CD4-positive, alpha-beta T cell (primary cell): ENCODE measurements around the gene EIF5A. TPM values are rescaled to one million over a fixed set of nuclear protein-coding genes. Genes with fewer than 3 reads are reported as not detected.

Experiments
- ATAC-seq: fragments of 200-7000 bp; cut with Tn5 transposase; one replicate; pipeline ENCODE4 v1.10.0; 2022; ENCODE audit warnings: mild to moderate bottlenecking; ENCODE audit not compliant: poor library complexity
- CTCF ChIA-PET: fragments of 350-600 bp; sonication (Branson Sonifier 250); formaldehyde crosslinking; loops from one replicate; lab custom pipeline; 2021; ENCODE audit warnings: antibody characterized with exemption, inconsistent platforms; lab: Charles Lee
- POLR2A ChIA-PET: fragments of 350-600 bp; sonication (Branson Sonifier 250); formaldehyde crosslinking; loops from one replicate; lab custom pipeline; 2021; ENCODE audit warnings: antibody characterized with exemption, inconsistent platforms; lab: Charles Lee
- DNase-seq, 14 experiments: peaks; one replicate each; pipeline ENCODE4 v3.0.0-alpha.2; 2013 to 2020; ENCODE audit warnings: mixed read lengths in 2 of 14
- H3K27ac ChIP-seq, 2 donors: one replicate each; pipeline versions ENCODE4 v1.5.1 to v1.7.0; 2013; ENCODE audit warnings: low read length in 2 of 2, low read depth in 1 of 2, mild to moderate bottlenecking in 1 of 2
- H3K27me3 ChIP-seq, 2 experiments: 1 replicate in 1 of 2; 2 replicates in 1 of 2; pipeline versions ENCODE4 v1.6.1 to v1.7.0; 2013; ENCODE audit warnings: low read length in 2 of 2, control low read depth in 1 of 2, mild to moderate bottlenecking in 1 of 2, moderate library complexity in 1 of 2; ENCODE audit not compliant: insufficient read depth in 2 of 2, control insufficient read depth in 1 of 2
- H3K36me3 ChIP-seq: one replicate; pipeline ENCODE4 v1.6.1; 2013; ENCODE audit warnings: low read length, control low read depth; ENCODE audit not compliant: insufficient read depth
- H3K4me1 ChIP-seq: one replicate; pipeline ENCODE4 v1.6.1; 2013; ENCODE audit warnings: low read length, control low read depth; ENCODE audit not compliant: insufficient read depth
- H3K4me3 ChIP-seq: one replicate; pipeline ENCODE4 v1.5.1; 2013; ENCODE audit warnings: mild to moderate bottlenecking, low read length, moderate library complexity
- H3K9me3 ChIP-seq, 2 experiments: 1 replicate in 1 of 2; 2 replicates in 1 of 2; pipeline versions ENCODE4 v1.6.1 to v1.7.0; 2013; ENCODE audit warnings: low read length in 2 of 2, mild to moderate bottlenecking in 2 of 2, control low read depth in 1 of 2, moderate library complexity in 1 of 2; ENCODE audit not compliant: control insufficient read depth in 1 of 2, insufficient read depth in 1 of 2
- H3K27ac Mint-ChIP-seq: one replicate; pipeline ENCODE4 v1.8.0; 2020; ENCODE audit warnings: mixed read lengths
- H3K27me3 Mint-ChIP-seq: one replicate; pipeline ENCODE4 v1.8.0; 2021; ENCODE audit warnings: mixed read lengths
- H3K36me3 Mint-ChIP-seq: one replicate; pipeline ENCODE4 v1.8.0; 2021; ENCODE audit warnings: low read depth, mixed read lengths
- H3K4me1 Mint-ChIP-seq: one replicate; pipeline ENCODE4 v1.8.0; 2021; ENCODE audit warnings: low read depth, mixed read lengths
- H3K4me3 Mint-ChIP-seq: one replicate; pipeline ENCODE4 v1.8.0; 2020; ENCODE audit warnings: mild to moderate bottlenecking, mixed read lengths
- H3K9me3 Mint-ChIP-seq: one replicate; pipeline ENCODE4 v1.8.0; 2020; ENCODE audit warnings: mixed read lengths
- CTCF ChIP-seq: fragments of 200-600 bp; IDR thresholded peaks from one replicate; pipeline ENCODE4 v1.8.0; 2022; ENCODE audit warnings: antibody characterized with exemption, mild to moderate bottlenecking
- intact Hi-C, 2 experiments: fragments of 100-400 bp; cut with DNase I in 1 of 2; cut with micrococcal nuclease in 1 of 2; formaldehyde crosslinking; loops; one replicate each; pipeline versions ENCODE4 v1.15.1 to v1.9.0; 2023 to 2025; cut with DNase I, micrococcal nuclease
- total RNA-seq, 174 experiments: library from RNA in 2 of 174; stranded (reverse) in 2 of 174; gene quantifications; one replicate each; pipeline ENCODE4 v1.2.3 and lab custom pipeline; 2021 to 2026

The EIF5A gene
- total RNA-seq, 2 experiments from 2014 or later: 471 to 480 TPM

DNA sequence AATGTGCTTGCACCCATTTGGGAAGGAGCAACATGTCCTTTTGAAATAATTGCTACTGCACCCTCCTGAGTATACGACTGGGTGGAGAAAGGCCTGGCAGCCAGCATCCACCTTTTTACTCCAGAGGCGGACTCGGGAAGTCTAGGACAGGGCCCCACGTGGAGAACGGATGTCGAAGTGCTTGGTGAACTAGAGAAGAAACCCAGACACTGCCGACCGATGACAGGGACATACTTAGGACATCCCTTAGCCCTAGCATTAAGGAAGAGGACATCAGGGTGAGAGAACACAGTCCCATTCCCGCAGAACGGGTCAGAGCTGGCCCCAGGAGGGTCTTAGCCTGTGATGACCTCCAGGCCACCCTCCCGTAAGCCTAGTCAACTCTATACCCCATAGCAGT lies 16.7 kb upstream of the EIF5A start:
- DNase-seq: no peak
- Mint-ChIP-seq H3K36me3 (no peaks in the 10 kb centered on the region), H3K4me3 (no peak overlapping the region), H3K27me3 (peaks cover 49% of the 10 kb centered on the region), H3K9me3 (no peaks in the 10 kb centered on the region), H3K27ac (no peak overlapping the region), H3K4me1 (peaks cover 15% of the 10 kb centered on the region)
- no peak for TF ChIP-seq CTCF
- intact Hi-C loops: loop anchor here in 1 of 2 experiments (5.0 kb wide), 1 partner anchor 243 kb away; no protein-coding TSS in a partner anchor
- peaks cover 10 to 21% of the 10 kb centered on the region in 2 experiments for H3K27me3 ChIP-seq
- ChIA-PET POLR2A (no interaction called here), CTCF (no interaction called here)
- no peak overlapping the region for H3K27ac ChIP-seq
- H3K4me3 ChIP-seq: no peak overlapping the region
- ATAC-seq: no peak
- no peaks in the 10 kb centered on the region for H3K9me3 ChIP-seq
- no peaks in the 10 kb centered on the region for H3K36me3 ChIP-seq
- peaks cover 20% of the 10 kb centered on the region for H3K4me1 ChIP-seq

DNA sequence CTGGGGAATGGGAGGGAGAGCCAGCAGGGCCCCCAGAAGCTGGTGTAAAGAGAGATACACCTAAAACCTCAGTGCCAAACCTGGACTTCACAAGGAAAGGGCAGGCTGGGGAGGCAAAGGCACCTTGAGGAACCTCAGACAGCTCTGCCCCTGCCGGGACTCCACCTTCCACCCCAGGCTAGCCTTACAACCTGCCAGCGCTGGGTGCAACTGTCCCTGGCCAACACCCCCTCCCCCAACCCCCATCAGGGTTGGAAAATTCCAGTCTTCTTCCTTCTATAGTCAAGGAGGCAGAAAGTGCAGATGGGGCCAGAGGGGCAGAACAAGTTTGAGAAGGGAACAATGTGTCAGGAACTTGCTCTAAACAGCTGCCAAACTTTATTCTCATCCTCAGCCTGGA lies 15.2 kb upstream of the EIF5A start:
- H3K36me3 Mint-ChIP-seq: no peaks in the 10 kb centered on the region
- no peaks in the 10 kb centered on the region for H3K36me3 ChIP-seq
- H3K4me1 Mint-ChIP-seq: peaks cover 19% of the 10 kb centered on the region
- POLR2A ChIA-PET: no interaction called here
- intact Hi-C loops: loop anchor here in 1 of 2 experiments (5.0 kb wide), 1 partner anchor 245 kb away; no protein-coding TSS in a partner anchor
- H3K9me3 Mint-ChIP-seq: no peaks in the 10 kb centered on the region
- H3K9me3 ChIP-seq: no peaks in the 10 kb centered on the region
- no peak overlapping the region for H3K4me3 Mint-ChIP-seq
- TF ChIP-seq CTCF: no peak
- CTCF ChIA-PET: no interaction called here
- H3K27me3 ChIP-seq: peaks cover 14 to 21% of the 10 kb centered on the region in 2 experiments
- no peak for ATAC-seq
- H3K27me3 Mint-ChIP-seq: peaks cover 49% of the 10 kb centered on the region
- no peak for DNase-seq
- H3K4me1 ChIP-seq: peaks cover 32% of the 10 kb centered on the region
- H3K4me3 ChIP-seq: no peak overlapping the region
- H3K27ac ChIP-seq: no peak overlapping the region
- no peak overlapping the region for H3K27ac Mint-ChIP-seq

GRCh38 chr17:7292729-7293128 lies 14.7 kb upstream of the EIF5A start:
- Mint-ChIP-seq H3K27ac (no peak overlapping the region), H3K4me1 (peaks cover 19% of the 10 kb centered on the region), H3K9me3 (no peaks in the 10 kb centered on the region), H3K4me3 (peak overlapping the region; percentile 30), H3K36me3 (no peaks in the 10 kb centered on the region), H3K27me3 (peaks cover 46% of the 10 kb centered on the region)
- ChIA-PET POLR2A (interaction anchor here (1.4 to 1.5 kb wide), 2 partner anchors 9 to 12 kb away, joined by 3 to 7 read pairs; partner anchors contain the start of gene SLC2A4), CTCF (no interaction called here)
- H3K27me3 ChIP-seq: peaks cover 14 to 17% of the 10 kb centered on the region in 2 experiments
- H3K4me3 ChIP-seq: no peak overlapping the region
- intact Hi-C loops: loop anchor here in 1 of 2 experiments (5.0 kb wide), 1 partner anchor 245 kb away; no protein-coding TSS in a partner anchor
- H3K9me3 ChIP-seq: no peaks in the 10 kb centered on the region
- H3K27ac ChIP-seq: no peak overlapping the region
- no peaks in the 10 kb centered on the region for H3K36me3 ChIP-seq
- no peak for ATAC-seq
- TF ChIP-seq CTCF: no peak
- H3K4me1 ChIP-seq: peaks cover 32% of the 10 kb centered on the region
- DNase-seq: no peak
